SK-N-MC (cell line): ENCODE measurements around the gene ZNF146.

ENCODE experiments used
- DNase-seq: peaks from one replicate; pipeline ENCODE4 v3.0.0-alpha.2; 2011; ENCODE audit warnings: low read depth, low spot score
- H3K27ac ChIP-seq: fragments of 200-600 bp; sonication (generic); 2 replicates; pipeline ENCODE4 v1.5.1; 2016; ENCODE audit warnings: mixed run types
- H3K36me3 ChIP-seq: fragments of 200-600 bp; sonication (generic); 2 replicates; pipeline ENCODE4 v1.6.1; 2017; ENCODE audit warnings: antibody characterized with exemption, low read length, mixed read lengths; ENCODE audit not compliant: insufficient read depth
- H3K4me3 ChIP-seq: fragments of 200-600 bp; sonication (generic); 2 replicates; pipeline ENCODE4 v1.5.1; 2016
- H3K9ac ChIP-seq: fragments of 200-600 bp; sonication (generic); 2 replicates; pipeline ENCODE4 v1.8.0; 2017; ENCODE audit warnings: mixed run types, mixed read lengths; ENCODE audit not compliant: insufficient read length
- H3K9me3 ChIP-seq: fragments of 200-600 bp; sonication (generic); 2 replicates; pipeline ENCODE4 v1.6.1; 2017; ENCODE audit warnings: low read depth, mild to moderate bottlenecking, antibody characterized with exemption, low read length, moderate library complexity, mixed read lengths
- EZH2 ChIP-seq: fragments of 200-600 bp; sonication (generic); IDR thresholded peaks from one replicate; pipeline ENCODE4 v1.6.1; 2017; ENCODE audit warnings: antibody characterized with exemption
- FOXP2 ChIP-seq: optimal IDR thresholded peaks from 2 replicates; pipeline ENCODE3; 2011; ENCODE audit warnings: mild to moderate bottlenecking, moderate library complexity; ENCODE audit not compliant: insufficient read depth; ENCODE audit errors: extremely low read length, control extremely low read depth
- POLR2AphosphoS5 ChIP-seq: IDR thresholded peaks from 2 replicates; pipeline ENCODE4 v1.6.1; 2012; ENCODE audit warnings: mild to moderate bottlenecking, low read depth, low read length, borderline replicate concordance

ZNF146 gene

GRCh38 chr19:36252047-36252446 lies 37.1 kb downstream of the ZNF146 start:
- no peak for DNase-seq
- no peaks in the 10 kb centered on the region for H3K9me3 ChIP-seq
- no peak overlapping the region for H3K4me3 ChIP-seq
- no peak for TF ChIP-seq EZH2
- no peak for TF ChIP-seq POLR2AphosphoS5
- TF ChIP-seq FOXP2, result no peak
- no peak overlapping the region for H3K27ac ChIP-seq
- H3K36me3 ChIP-seq, result no peaks in the 10 kb centered on the region
- no peak overlapping the region for H3K9ac ChIP-seq

DNA sequence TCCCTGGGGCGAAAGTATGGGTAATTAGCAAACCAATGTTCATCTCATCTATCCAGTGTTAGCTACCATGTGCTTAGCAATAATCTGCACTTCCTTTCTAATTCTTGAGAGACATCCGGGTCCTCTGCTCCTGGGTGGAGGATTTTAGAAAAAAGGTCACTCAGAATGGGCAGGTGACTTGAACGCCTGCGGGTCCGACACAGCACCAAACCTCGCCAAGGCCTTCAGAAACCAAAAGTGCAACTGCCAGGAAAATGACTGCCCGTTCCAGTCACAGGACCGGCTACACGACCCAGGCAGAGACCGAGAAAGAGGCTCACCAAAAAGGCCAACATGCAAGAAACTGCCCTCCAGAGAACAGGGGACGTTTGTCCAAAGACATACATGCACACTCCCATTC lies 39.9 kb downstream of the ZNF146 start:
- Histone ChIP-seq H3K36me3 (no peaks in the 10 kb centered on the region), H3K9me3 (no peaks in the 10 kb centered on the region), H3K9ac (no peak overlapping the region), H3K4me3 (no peak overlapping the region), H3K27ac (no peak overlapping the region)
- TF ChIP-seq EZH2 (no peak), FOXP2 (no peak), POLR2AphosphoS5 (no peak)
- no peak for DNase-seq

GRCh38 chr19:36255316-36255715 lies 40.4 kb downstream of the ZNF146 start:
- no peak overlapping the region for H3K4me3 ChIP-seq
- DNase-seq, result no peak
- H3K9me3 ChIP-seq, result no peaks in the 10 kb centered on the region
- no peak overlapping the region for H3K9ac ChIP-seq
- H3K27ac ChIP-seq, result no peak overlapping the region
- TF ChIP-seq FOXP2 (no peak), EZH2 (no peak), POLR2AphosphoS5 (no peak)
- no peaks in the 10 kb centered on the region for H3K36me3 ChIP-seq

DNA sequence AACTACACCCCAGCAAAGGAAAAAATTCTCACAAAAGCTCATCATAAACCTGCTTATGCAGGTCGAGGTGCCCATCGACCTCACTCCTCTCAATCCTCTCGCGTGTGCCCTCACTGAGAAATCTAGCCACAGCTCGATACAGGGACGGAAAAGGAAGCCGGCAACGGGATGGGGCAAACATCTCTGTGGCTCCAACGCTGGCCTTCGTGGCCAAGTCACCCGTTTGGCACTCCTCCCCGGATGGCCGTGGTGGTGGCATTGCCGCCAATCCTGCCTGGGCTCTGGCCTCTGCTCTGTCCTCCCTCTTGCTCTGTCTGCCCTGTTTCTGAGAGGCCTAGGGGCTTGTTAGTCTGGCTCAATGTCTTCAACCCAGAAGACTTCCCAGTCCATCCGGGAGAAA lies 41.2 kb downstream of the ZNF146 start:
- H3K9ac ChIP-seq, result no peak overlapping the region
- H3K9me3 ChIP-seq, result no peaks in the 10 kb centered on the region
- no peaks in the 10 kb centered on the region for H3K36me3 ChIP-seq
- H3K27ac ChIP-seq, result no peak overlapping the region
- no peak for TF ChIP-seq POLR2AphosphoS5
- no peak for TF ChIP-seq EZH2
- TF ChIP-seq FOXP2, result no peak
- DNase-seq, result no peak
- no peak overlapping the region for H3K4me3 ChIP-seq

DNA sequence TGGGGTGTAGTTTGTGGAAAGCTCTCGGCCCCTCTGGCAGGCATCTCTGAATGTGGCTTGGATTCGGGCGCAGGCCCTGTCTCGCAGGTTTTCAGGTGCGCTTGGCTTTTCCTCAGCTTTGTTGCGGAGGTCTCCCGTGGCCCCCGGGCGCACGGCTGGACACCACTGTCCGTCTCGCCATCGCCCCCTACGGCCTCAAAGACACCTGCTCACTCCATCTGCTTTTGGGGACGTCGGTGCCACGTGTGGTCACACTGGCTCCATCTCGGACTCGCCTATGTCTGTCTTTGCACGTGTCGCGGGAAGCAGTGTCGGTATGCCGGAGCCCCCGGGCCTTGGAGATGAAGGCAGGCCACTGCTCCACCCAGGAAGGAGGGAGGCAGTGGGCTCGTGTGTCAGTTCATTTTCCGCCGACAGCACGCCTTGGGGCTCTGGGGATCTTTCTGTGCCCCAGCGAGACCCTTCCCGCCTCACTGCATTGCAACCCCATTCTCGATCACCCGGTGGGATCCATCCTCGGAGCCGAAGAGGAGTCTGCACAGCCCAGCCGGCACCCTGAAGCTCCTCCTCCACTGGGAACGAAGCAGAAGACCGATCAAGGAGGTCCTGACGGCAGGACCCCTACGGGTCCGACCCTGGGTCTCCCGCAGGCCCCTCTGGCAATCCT lies 42.1 kb downstream of the ZNF146 start:
- no peak for DNase-seq
- Histone ChIP-seq H3K36me3 (no peaks in the 10 kb centered on the region), H3K9me3 (no peaks in the 10 kb centered on the region), H3K9ac (no peak overlapping the region), H3K4me3 (no peak overlapping the region), H3K27ac (no peak overlapping the region)
- no peak for TF ChIP-seq EZH2
- no peak for TF ChIP-seq POLR2AphosphoS5
- TF ChIP-seq FOXP2, result no peak

- Histone ChIP-seq H3K4me3 (no peak overlapping the region), H3K9ac (no peak overlapping the region), H3K36me3 (no peaks in the 10 kb centered on the region), H3K9me3 (no peaks in the 10 kb centered on the region), H3K27ac (no peak overlapping the region)
- no peak for DNase-seq
- no peak for TF ChIP-seq EZH2
- TF ChIP-seq FOXP2, result no peak
- TF ChIP-seq POLR2AphosphoS5, result no peak
Observed at GRCh38 chr19:36257520-36257876, 42.6 kb downstream of the ZNF146 start.

DNA sequence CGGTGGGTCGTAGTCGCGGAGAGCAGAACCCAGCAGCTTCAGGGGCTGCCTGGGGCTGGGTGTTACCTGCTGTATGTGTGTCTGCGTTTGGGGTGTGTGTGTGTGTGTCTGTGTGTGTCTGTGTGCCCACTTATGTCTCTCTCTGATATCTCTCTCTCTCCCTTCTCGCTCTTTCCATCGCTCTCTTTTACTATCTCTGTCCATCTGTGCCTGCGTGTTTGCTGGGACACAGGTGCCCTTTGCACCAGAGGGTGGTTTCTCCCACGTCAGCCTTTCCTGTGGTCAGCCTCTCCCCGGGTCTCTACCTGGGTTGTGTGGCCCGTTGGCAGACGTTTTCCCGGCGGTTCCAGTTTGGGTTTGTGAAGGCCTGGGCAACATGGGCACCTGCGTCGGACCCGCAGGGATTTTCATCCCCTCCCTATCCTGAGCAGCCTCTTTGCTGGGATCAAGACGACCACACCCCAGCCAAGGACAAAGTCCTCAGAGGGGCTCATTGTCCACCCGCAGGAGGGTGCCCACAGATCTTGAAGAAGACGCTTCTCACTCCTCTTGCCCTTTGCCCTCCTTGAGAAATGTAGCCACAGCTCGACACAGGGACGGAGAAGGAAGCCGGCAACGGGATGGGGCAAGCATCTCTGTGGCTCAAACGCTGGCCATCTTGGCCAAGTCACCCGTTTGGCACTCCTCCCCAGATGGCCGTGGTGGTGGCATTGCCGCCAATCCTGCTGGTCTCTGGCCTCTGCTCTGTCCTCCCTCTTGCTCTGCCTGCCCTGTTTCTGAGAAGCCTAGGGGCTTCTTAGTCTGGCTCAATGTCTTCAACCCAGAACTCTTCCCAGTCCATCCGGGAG lies 43.3 kb downstream of the ZNF146 start:
- H3K36me3 ChIP-seq, result no peaks in the 10 kb centered on the region
- H3K4me3 ChIP-seq, result no peak overlapping the region
- H3K9ac ChIP-seq, result no peak overlapping the region
- H3K27ac ChIP-seq, result no peak overlapping the region
- no peaks in the 10 kb centered on the region for H3K9me3 ChIP-seq
- TF ChIP-seq POLR2AphosphoS5 (no peak), EZH2 (no peak), FOXP2 (no peak)
- no peak for DNase-seq

- no peak overlapping the region for H3K4me3 ChIP-seq
- TF ChIP-seq FOXP2 (no peak), EZH2 (no peak), POLR2AphosphoS5 (no peak)
- no peak overlapping the region for H3K27ac ChIP-seq
- no peaks in the 10 kb centered on the region for H3K36me3 ChIP-seq
- no peak overlapping the region for H3K9ac ChIP-seq
- no peaks in the 10 kb centered on the region for H3K9me3 ChIP-seq
- no peak for DNase-seq
Observed at GRCh38 chr19:36259211-36259610, 44.3 kb downstream of the ZNF146 start.
